ENCODE results near the gene OAF. TPM values are rescaled to one million over a fixed set of nuclear protein-coding genes. Genes with fewer than 3 reads are reported as not detected.

Gene OAF
- total and polyA plus RNA-seq, 2 of the 8 experiments (the other 6 are each of a cell fraction or from before 2014, with no cell fraction given), result 1.3 to 1.5 TPM

GRCh38 chr11:120183701-120184141, 27.1 kb upstream of the OAF start:
- Histone ChIP-seq H3K9me3 (ENCODE audit: insufficient read depth in 2 of 2, low read depth in 1 of 2, low read length in 1 of 2) (no peaks in the 10 kb centered on the region), H2AK5ac (ENCODE audit: low read depth, low read length) (no peak overlapping the region), H3K18ac (ENCODE audit: extremely low read depth, low read length) (no peak overlapping the region), H2BK5ac (ENCODE audit: low read depth, low read length) (no peak overlapping the region), H3K56ac (replicated peaks; ENCODE audit: insufficient read length, low read depth, low read length) (no peak overlapping the region), H3K27me3 (replicated peaks in 1 of 4; ENCODE audit: control insufficient read depth in 3 of 4, extremely low read depth in 1 of 4, insufficient read depth in 3 of 4, low read length in 3 of 4) (peaks cover 0 to 25% (median 18%) of the 10 kb centered on the region in 4 experiments; a peak in 4 of 7 replicates), H2AFZ (ENCODE audit: low read length) (no peak overlapping the region), H2BK15ac (ENCODE audit: low read length) (no peak overlapping the region), H3K23ac (ENCODE audit: insufficient read length) (no peak overlapping the region), H3K4ac (replicated peaks; ENCODE audit: insufficient read length, low read depth, low read length) (no peak overlapping the region), H4K20me1 (replicated peaks in 1 of 2; ENCODE audit: control insufficient read depth in 1 of 2, insufficient read depth in 2 of 2, low read length in 2 of 2) (no peaks in the 10 kb centered on the region), H3K79me1 (ENCODE audit: low read depth, low read length) (no peaks in the 10 kb centered on the region), H2BK120ac (replicated peaks; ENCODE audit: low read depth, low read length) (no peak overlapping the region), H3K79me2 (ENCODE audit: control insufficient read depth in 1 of 2, insufficient read depth in 2 of 2, low read length in 2 of 2) (no peaks in the 10 kb centered on the region), H3K23me2 (ENCODE audit: low read depth, low read length) (no peaks in the 10 kb centered on the region; the same call in 1 of the 2 replicates), H3K4me1 (replicated peaks in 1 of 4; ENCODE audit: control insufficient read depth in 3 of 4, insufficient read depth in 4 of 4, low read length in 3 of 4) (peaks cover 1 to 14% (median 4%) of the 10 kb centered on the region in 4 experiments; a peak in 4 of 7 replicates), H3K4me2 (ENCODE audit: insufficient read depth in 1 of 2, low read depth in 2 of 2, low read length in 2 of 2) (no peak overlapping the region), H2BK20ac (ENCODE audit: low read length) (no peak overlapping the region), H3K14ac (ENCODE audit: insufficient read length) (no peak overlapping the region), H2BK12ac (ENCODE audit: low read depth, low read length) (no peak overlapping the region), H3K4me3 (ENCODE audit: extremely low read depth in 1 of 4, insufficient read depth in 2 of 4, low read depth in 3 of 4, low read length in 4 of 4) (no peak overlapping the region), H4K91ac (replicated peaks; ENCODE audit: insufficient read length, low read length) (no peak overlapping the region), H4K5ac (ENCODE audit: insufficient read length, low read depth, low read length) (no peak overlapping the region), H3K36me3 (ENCODE audit: control insufficient read depth in 2 of 4, insufficient read depth in 4 of 4, low read length in 3 of 4) (no peaks in the 10 kb centered on the region), H3K27ac (ENCODE audit: low read depth, low read length) (no peak overlapping the region), H3K9ac (replicated peaks in 1 of 4; ENCODE audit: extremely low read depth in 1 of 4, low read depth in 3 of 4, low read length in 3 of 4) (no peak overlapping the region), H4K8ac (ENCODE audit: extremely low read depth, insufficient read depth, low read length) (no peak overlapping the region; the same call in 1 of the 2 replicates)
- CTCF ChIA-PET (ENCODE audit: partially characterized antibody), result interaction anchor here (1.2 to 17.5 kb wide), 7 partner anchors 8 to 119 kb away, joined by 3 to 237 read pairs (median 6); no protein-coding TSS in a partner anchor
- WGBS, 2 experiments (ENCODE audit: extremely low coverage in 1 of 2, insufficient coverage in 1 of 2, insufficient read length in 1 of 2, insufficient replicate concordance in 2 of 2, low coverage in 1 of 2, low lambda C conversion rate in 2 of 2, missing lambda C conversion rate in 1 of 2), result 90% methylated on average over 7 of the region's 7 CpGs; no CpG with 5 or more reads in 1 of the 2 experiments
- FAIRE-seq (no peak), DNase-seq (ENCODE audit: low read depth in 1 of 2, low spot score in 2 of 2) (peak in 1 of 2 experiments; percentile 23)
- POLR2A ChIA-PET (ENCODE audit: partially characterized antibody), result no interaction called here
- no peak for TF ChIP-seq MAX (IDR thresholded peaks at IDR 0.05)
- TF ChIP-seq GTF2F1 (IDR thresholded peaks at IDR 0.05; ENCODE audit: borderline replicate concordance, low read depth, low read length), result no peak
- TF ChIP-seq RFX5 (IDR thresholded peaks at IDR 0.05; ENCODE audit: borderline replicate concordance, low read depth, low read length), result no peak
- no peak for TF ChIP-seq TEAD4 (IDR thresholded peaks at IDR 0.05; ENCODE audit: low read depth, low read length)
- TF ChIP-seq RBBP5 (IDR thresholded peaks at IDR 0.05; ENCODE audit: borderline replicate concordance, low read depth, low read length), result no peak
- TF ChIP-seq CREB1 (IDR thresholded peaks at IDR 0.05), result no peak
- TF ChIP-seq TAF7 (optimal IDR thresholded peaks at IDR 0.05; ENCODE audit: borderline replicate concordance, low read depth, low read length), result no peak
- TF ChIP-seq E2F6 (IDR thresholded peaks at IDR 0.05), result no peak
- TF ChIP-seq NRF1 (IDR thresholded peaks at IDR 0.05; ENCODE audit: low read depth, low read length), result no peak
- TF ChIP-seq RXRA (IDR thresholded peaks at IDR 0.05; ENCODE audit: insufficient read depth, low read depth, low read length), result no peak
- no peak for TF ChIP-seq USF2 (IDR thresholded peaks at IDR 0.05; ENCODE audit: low read length)
- TF ChIP-seq SUZ12 (IDR thresholded peaks at IDR 0.05; ENCODE audit: low read length), result no peak

Measured in H1 (cell line).